Activated T-helper 2 cell treated with anti-CD3 and anti-CD28 coated beads, Interferon-gamma antibody, Interleukin-2, Interleukin-4, amounts not matched to agents 10 μg/mL and 5 μg/mL and 100 μg/mL, durations not matched to agents 14 hours and 24 hours and 36 hours (primary cell): ENCODE measurements around the gene RAB15. TPM values are rescaled to one million over a fixed set of nuclear protein-coding genes. Genes with fewer than 3 reads are reported as not detected.
A peak's percentile ranks its signal among the peaks of the same experiment; 100 is the strongest.

Experiments
- DNase-seq: peaks from one replicate; pipeline ENCODE4 v3.0.0; 2021; ENCODE audit warnings: low spot score
- H3K27ac Mint-ChIP-seq: one replicate; pipeline ENCODE4 v1.8.0; 2021; ENCODE audit warnings: mixed read lengths
- H3K27me3 Mint-ChIP-seq: one replicate; pipeline ENCODE4 v1.8.0; 2021; ENCODE audit warnings: low read depth, mixed read lengths
- H3K36me3 Mint-ChIP-seq: one replicate; pipeline ENCODE4 v1.8.0; 2021; ENCODE audit warnings: low read depth, mixed read lengths
- H3K4me1 Mint-ChIP-seq: one replicate; pipeline ENCODE4 v1.8.0; 2021; ENCODE audit warnings: low read depth, mixed read lengths
- H3K4me3 Mint-ChIP-seq: one replicate; pipeline ENCODE4 v1.8.0; 2021; ENCODE audit warnings: low read depth, mild to moderate bottlenecking, moderate library complexity, mixed read lengths
- H3K9me3 Mint-ChIP-seq: one replicate; pipeline ENCODE4 v1.8.0; 2021; ENCODE audit warnings: mixed read lengths
- intact Hi-C: fragments of 100-400 bp; cut with micrococcal nuclease; formaldehyde crosslinking; loops from one replicate; pipeline ENCODE4 v1.15.1; 2023
- total RNA-seq: library from RNA; stranded (reverse); gene quantifications from 2 replicates; pipeline ENCODE4 v1.2.3, GENCODE V29; 2022

The RAB15 gene
- 4.7 and 4.8 TPM in 2 replicates for total RNA-seq

DNA sequence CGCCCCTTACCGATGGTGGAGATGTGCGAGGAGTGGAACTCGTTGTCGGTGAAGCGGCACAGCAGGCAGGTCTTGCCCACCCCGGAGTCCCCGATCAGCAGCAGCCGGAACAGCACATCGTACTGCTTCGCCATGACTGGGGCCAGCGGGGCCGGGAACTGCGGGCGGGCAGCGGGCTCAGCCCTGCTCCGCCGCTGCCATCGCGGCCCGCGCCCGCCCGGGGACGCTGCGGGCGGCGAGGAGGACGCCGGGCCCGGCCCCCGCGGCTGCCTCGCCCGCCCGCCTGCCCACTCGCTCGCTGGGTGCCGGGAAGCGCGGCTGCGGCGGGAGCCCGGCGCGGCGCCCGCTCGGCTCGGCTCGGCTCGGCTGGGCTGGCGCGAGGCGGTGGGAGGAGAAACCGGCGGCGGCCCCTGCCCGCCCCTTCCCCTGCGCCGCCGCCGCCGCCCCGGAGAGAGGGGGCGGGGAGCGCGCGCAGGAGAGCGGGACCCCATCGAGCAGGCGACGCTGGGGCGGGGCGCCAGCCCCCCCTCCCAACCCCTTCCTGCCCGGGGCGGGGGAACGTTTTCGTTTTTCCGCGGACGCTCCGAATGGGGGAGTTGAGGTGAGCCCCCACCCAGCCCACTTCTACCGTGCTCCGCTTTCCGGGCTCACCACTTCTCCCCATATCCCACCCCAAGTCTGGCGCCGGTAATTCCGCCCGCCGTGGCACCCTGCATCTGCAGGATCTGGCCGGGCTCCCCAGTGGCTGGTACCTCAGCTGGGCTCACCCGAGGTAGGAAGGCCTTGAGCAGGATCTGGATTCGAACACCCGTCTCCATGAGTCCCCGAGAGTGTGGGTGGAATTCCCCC, at the start of gene RAB15:
Gene RAB15 (minus strand): TSS at position 394 of the 849 bp plus-strand sequence. CDS start 260 bp downstream, at position 134.
- Mint-ChIP-seq H3K4me3 (peak within 1 kb of the TSS; percentile 79), H3K27ac (no peak within 1 kb of the TSS), H3K27me3 (peaks cover 12% of the 10 kb centered on the region), H3K4me1 (peaks cover 3% of the 10 kb centered on the region), H3K9me3 (no peaks in the 10 kb centered on the region), H3K36me3 (no peaks in the 10 kb centered on the region)
- intact Hi-C loops: no loop called here
- peak; percentile 19 for DNase-seq

DNA sequence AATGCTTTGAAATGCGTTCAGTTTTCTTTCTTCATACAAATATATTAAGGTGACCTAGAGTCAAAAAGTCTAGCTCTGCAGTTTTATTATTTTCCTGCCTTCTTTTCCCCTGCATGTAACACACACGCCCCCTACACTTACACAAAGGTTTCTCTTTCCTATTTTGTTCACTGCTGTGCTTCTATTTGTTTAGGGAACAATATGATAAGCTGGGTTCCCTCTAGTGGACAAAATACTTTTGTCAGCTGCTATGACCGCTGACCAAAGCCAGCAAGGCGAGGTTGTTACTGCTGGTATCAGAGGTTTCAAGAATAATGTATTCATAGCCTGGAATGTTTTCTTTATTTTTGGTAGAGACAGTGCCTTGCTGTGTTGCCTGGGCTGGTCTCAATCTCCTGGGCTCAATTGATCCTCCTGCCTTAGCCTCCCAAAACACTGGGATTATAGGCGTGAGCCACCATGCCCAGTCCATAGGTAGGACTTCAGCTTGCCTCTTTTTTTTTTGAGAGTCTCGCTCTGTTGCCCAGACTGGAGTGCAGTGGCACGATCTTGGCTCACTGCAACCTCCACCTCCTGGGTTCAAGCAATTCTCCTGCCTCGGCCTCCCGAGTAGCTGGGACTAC, 47.9 kb upstream of the RAB15 start:
- H3K27ac Mint-ChIP-seq: no peak overlapping the region
- no peaks in the 10 kb centered on the region for H3K4me1 Mint-ChIP-seq
- H3K36me3 Mint-ChIP-seq: peaks cover 21% of the 10 kb centered on the region
- no peak overlapping the region for H3K4me3 Mint-ChIP-seq
- H3K27me3 Mint-ChIP-seq: no peaks in the 10 kb centered on the region
- no peaks in the 10 kb centered on the region for H3K9me3 Mint-ChIP-seq
- no peak for DNase-seq
- intact Hi-C loops: loop anchor here (1.0 kb wide), 1 partner anchor 34 kb away; the partner anchor contains the start of gene FNTB

- no peaks in the 10 kb centered on the region for H3K9me3 Mint-ChIP-seq
- DNase-seq: no peak
- H3K27ac Mint-ChIP-seq: no peak overlapping the region
- no peaks in the 10 kb centered on the region for H3K4me1 Mint-ChIP-seq
- peaks cover 29% of the 10 kb centered on the region for H3K36me3 Mint-ChIP-seq
- H3K4me3 Mint-ChIP-seq: no peak overlapping the region
- intact Hi-C loops: no loop called here
- no peaks in the 10 kb centered on the region for H3K27me3 Mint-ChIP-seq
Observed at GRCh38 chr14:65016471-65016870, 44.3 kb upstream of the RAB15 start.

GRCh38 chr14:65015391-65015790, 43.3 kb upstream of the RAB15 start:
- H3K36me3 Mint-ChIP-seq: peaks cover 30% of the 10 kb centered on the region

DNA sequence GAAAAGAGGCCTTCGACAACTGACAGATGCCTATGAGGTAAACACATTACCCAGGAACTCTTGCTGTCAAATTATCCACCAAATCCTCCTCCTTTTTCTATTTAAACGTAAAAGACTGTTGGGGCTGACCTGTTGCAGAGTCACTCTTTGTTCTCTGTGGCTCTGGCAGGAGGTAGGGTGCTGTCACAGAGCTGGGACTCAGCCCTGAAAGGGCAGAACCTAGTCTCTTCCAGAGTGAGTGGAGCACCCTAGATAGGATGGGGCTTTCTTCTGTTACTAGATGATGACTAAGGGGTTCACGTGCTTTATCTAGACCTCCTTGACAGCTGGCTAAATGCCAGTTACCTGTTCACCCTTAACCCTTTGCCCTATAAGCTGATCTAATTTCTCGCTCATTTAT, 40.2 kb upstream of the RAB15 start:
- no peaks in the 10 kb centered on the region for H3K4me1 Mint-ChIP-seq
- H3K9me3 Mint-ChIP-seq: no peaks in the 10 kb centered on the region
- no peak overlapping the region for H3K4me3 Mint-ChIP-seq
- no peak overlapping the region for H3K27ac Mint-ChIP-seq
- DNase-seq: no peak
- intact Hi-C loops: no loop called here
- peaks cover 40% of the 10 kb centered on the region for H3K36me3 Mint-ChIP-seq
- H3K27me3 Mint-ChIP-seq: no peaks in the 10 kb centered on the region

More at GRCh38 chr14:65015391-65015790, 43.3 kb upstream of the RAB15 start:
- Mint-ChIP-seq H3K4me1 (no peaks in the 10 kb centered on the region), H3K4me3 (no peak overlapping the region), H3K9me3 (no peaks in the 10 kb centered on the region), H3K27me3 (no peaks in the 10 kb centered on the region), H3K27ac (no peak overlapping the region)
- no peak for DNase-seq
- intact Hi-C loops: no loop called here

DNA sequence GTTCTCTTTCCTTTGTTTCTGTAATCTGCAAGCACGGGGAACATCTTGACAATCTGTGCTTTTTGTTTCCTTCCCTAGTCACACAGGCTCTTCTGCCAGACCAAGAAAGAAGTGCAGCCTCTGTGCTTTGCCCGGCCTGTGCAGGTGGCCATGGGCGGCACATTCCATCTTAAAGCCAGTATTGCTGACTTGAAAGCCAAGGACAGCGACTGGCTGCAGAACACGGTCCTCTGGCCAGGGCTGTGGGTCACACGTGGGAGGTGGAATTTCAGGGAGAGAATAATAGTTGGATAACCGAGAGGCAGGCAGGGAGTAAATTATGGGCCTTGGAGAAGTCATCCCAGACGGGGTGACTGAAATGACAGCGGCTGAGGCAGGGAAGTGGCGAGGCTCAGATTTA, 39.4 kb upstream of the RAB15 start:
- intact Hi-C loops: no loop called here
- Mint-ChIP-seq H3K27me3 (no peaks in the 10 kb centered on the region), H3K4me1 (peaks cover 1% of the 10 kb centered on the region), H3K36me3 (peaks cover 38% of the 10 kb centered on the region), H3K4me3 (no peak overlapping the region), H3K27ac (no peak overlapping the region), H3K9me3 (no peaks in the 10 kb centered on the region)
- no peak for DNase-seq

- Mint-ChIP-seq H3K36me3 (peaks cover 32% of the 10 kb centered on the region), H3K27ac (no peak overlapping the region), H3K4me3 (no peak overlapping the region), H3K4me1 (peaks cover 4% of the 10 kb centered on the region), H3K9me3 (no peaks in the 10 kb centered on the region), H3K27me3 (no peaks in the 10 kb centered on the region)
- DNase-seq: no peak
- intact Hi-C loops: no loop called here
Observed at GRCh38 chr14:65010211-65010931, 38.2 kb upstream of the RAB15 start.

DNA sequence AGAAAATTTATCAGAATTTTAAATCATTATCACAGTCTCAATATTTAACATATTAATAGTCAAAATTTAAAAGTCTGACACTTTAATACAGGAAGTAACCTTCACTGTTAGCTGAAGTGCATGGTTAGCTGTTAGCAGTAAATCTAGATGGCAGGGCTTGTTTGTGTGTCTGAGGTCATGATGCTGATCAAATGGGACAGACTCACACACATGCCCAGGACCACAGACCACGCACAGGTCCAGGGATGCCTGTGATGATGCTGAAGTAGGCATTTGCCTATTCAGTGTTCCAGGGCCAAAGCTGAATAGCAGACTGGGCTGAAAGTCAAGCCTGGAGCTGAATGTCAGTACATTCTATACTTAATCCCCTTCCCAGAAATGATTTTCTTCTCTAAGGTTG, 35.1 kb upstream of the RAB15 start:
- intact Hi-C loops: no loop called here
- H3K4me3 Mint-ChIP-seq: no peak overlapping the region
- DNase-seq: no peak
- no peaks in the 10 kb centered on the region for H3K9me3 Mint-ChIP-seq
- no peak overlapping the region for H3K27ac Mint-ChIP-seq
- H3K27me3 Mint-ChIP-seq: no peaks in the 10 kb centered on the region
- H3K4me1 Mint-ChIP-seq: peaks cover 22% of the 10 kb centered on the region
- H3K36me3 Mint-ChIP-seq: peaks cover 30% of the 10 kb centered on the region

DNA sequence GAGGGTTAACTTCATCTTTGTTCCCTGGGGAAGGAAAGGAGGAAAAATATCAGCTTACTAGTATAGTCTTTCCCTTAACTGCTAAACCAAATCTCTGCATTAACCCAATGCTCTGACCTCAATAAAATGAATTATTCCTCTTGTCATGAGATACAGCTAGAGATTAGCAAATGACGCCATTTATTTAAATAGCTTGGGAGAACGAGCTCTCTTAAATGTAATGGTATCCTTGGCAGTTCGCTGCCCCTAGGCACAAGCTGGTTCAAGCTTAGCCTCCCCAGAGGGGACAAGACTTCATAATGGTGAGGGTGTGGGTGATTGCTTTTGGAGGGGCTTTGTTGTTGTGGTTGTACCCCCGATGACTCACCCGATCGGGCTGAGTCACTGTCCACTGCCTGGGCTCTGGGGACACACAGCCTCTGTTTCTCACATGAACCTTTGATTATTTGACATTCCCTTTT, 34.2 kb upstream of the RAB15 start:
- DNase-seq: no peak
- intact Hi-C loops: no loop called here
- Mint-ChIP-seq H3K27ac (no peak overlapping the region), H3K4me1 (peaks cover 26% of the 10 kb centered on the region), H3K27me3 (no peaks in the 10 kb centered on the region), H3K4me3 (no peak overlapping the region), H3K9me3 (no peaks in the 10 kb centered on the region), H3K36me3 (peaks cover 24% of the 10 kb centered on the region)

- H3K4me3 Mint-ChIP-seq: no peak overlapping the region
- peak overlapping the region; percentile 68 for H3K27ac Mint-ChIP-seq
- H3K36me3 Mint-ChIP-seq: peaks cover 14% of the 10 kb centered on the region
- peaks cover 33% of the 10 kb centered on the region for H3K4me1 Mint-ChIP-seq
- no peaks in the 10 kb centered on the region for H3K27me3 Mint-ChIP-seq
- no peaks in the 10 kb centered on the region for H3K9me3 Mint-ChIP-seq
- intact Hi-C loops: loop anchor here (1.0 to 2.0 kb wide), 2 partner anchors 17 to 93 kb away; partner anchors contain the start of gene FNTB
- no peak for DNase-seq
Observed at GRCh38 chr14:65003394-65003793, 31.3 kb upstream of the RAB15 start.

DNA sequence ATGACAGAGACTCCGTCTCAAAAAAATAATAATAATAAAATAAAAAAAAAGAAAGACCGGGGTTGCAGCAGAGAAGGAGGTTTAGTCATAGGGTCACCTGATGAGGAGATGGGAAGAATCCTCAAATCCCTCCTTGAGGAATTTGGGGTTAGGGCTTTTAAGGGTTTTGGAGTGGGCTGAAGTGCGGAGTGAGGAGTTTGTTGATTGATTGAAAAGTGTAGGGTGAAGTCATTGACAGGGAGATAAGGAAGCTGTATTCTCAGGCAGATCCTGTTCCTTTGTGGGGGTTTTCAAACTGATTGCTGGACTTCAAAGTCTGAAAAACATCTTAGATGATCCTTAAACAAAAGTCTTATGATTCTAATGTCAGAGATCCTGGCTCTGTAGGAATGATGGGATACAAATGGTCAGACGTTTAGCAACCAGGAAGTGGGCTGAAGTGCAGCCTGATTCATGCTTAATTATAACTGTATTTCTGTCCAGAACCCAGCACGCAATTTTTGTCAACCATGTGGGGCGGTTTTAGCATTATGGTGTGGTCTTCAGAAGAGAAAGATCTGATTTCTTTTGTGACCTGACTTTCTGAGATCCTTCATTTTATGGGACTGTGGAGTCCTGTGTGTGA, 30.6 kb upstream of the RAB15 start:
- Mint-ChIP-seq H3K27ac (peak overlapping the region; percentile 68), H3K27me3 (no peaks in the 10 kb centered on the region), H3K36me3 (peaks cover 14% of the 10 kb centered on the region), H3K4me3 (no peak overlapping the region), H3K4me1 (peaks cover 40% of the 10 kb centered on the region), H3K9me3 (no peaks in the 10 kb centered on the region)
- intact Hi-C loops: loop anchor here (1.0 to 2.0 kb wide), 2 partner anchors 16 to 94 kb away; partner anchors contain the start of gene FNTB
- no peak for DNase-seq

- H3K9me3 Mint-ChIP-seq: no peaks in the 10 kb centered on the region
- no peak overlapping the region for H3K4me3 Mint-ChIP-seq
- no peak for DNase-seq
- no peak overlapping the region for H3K27ac Mint-ChIP-seq
- H3K36me3 Mint-ChIP-seq: peaks cover 12% of the 10 kb centered on the region
- no peaks in the 10 kb centered on the region for H3K27me3 Mint-ChIP-seq
- intact Hi-C loops: loop anchor here (2.0 kb wide), 1 partner anchor 15 kb away; the partner anchor contains the start of gene FNTB
- H3K4me1 Mint-ChIP-seq: peaks cover 47% of the 10 kb centered on the region
Observed at GRCh38 chr14:65001723-65002122, 29.6 kb upstream of the RAB15 start.
